Muscle of back (tissue), 11 donors: Measurements from ENCODE around the gene GAS7. TPM values are rescaled to one million over a fixed set of nuclear protein-coding genes. Genes with fewer than 3 reads are reported as not detected.

Source experiments
- DNase-seq, 3 donors: peaks; one replicate each; pipeline versions ENCODE4 v3.0.0 to v3.0.0-alpha.2; 2013
- polyA plus RNA-seq, 10 donors: library from polyadenylated mRNA; unstranded; fragments of 120-200 nt; gene quantifications; one replicate each; pipeline ENCODE4 v1.2.1, GENCODE V29; 2013; ENCODE audit not compliant: insufficient read length in 10 of 10

Gene GAS7
- polyA plus RNA-seq, 10 donors, result 48.7 to 82.8 (median 58.6) TPM

- no peak for DNase-seq
Measured at GRCh38 chr17:10139577-10139976, 58.8 kb downstream of the GAS7 start.

GRCh38 chr17:10136258-10136981 is 62.0 kb downstream of the GAS7 start:
- peak in 1 of 3 donors; percentile 71 for DNase-seq

- DNase-seq, result peak; percentile 75 to 91 (median 81)
Measured at GRCh38 chr17:10135539-10136257, 62.7 kb downstream of the GAS7 start.

- DNase-seq, result no peak
Measured at GRCh38 chr17:10130677-10131076, 67.7 kb downstream of the GAS7 start.

GRCh38 chr17:10130263-10130662 is 68.1 kb downstream of the GAS7 start:
- no peak for DNase-seq

- DNase-seq, result peak; percentile 88 to 95 (median 95)
Measured at GRCh38 chr17:10127819-10128425, 70.5 kb downstream of the GAS7 start.

GRCh38 chr17:10126616-10127501 is 71.5 kb downstream of the GAS7 start:
- DNase-seq, result peak in 2 of 3 donors; percentile 41 to 87

- no peak for DNase-seq
Measured at GRCh38 chr17:10126276-10126615, 72.2 kb downstream of the GAS7 start.

GRCh38 chr17:10125531-10126275 is 72.7 kb downstream of the GAS7 start:
- peak in 2 of 3 donors; percentile 52 to 89 for DNase-seq

- no peak for DNase-seq
Measured at GRCh38 chr17:10123093-10123492, 75.3 kb downstream of the GAS7 start.

- DNase-seq, result peak in 1 of 3 donors; percentile 51
Measured at GRCh38 chr17:10121971-10122707, 76.3 kb downstream of the GAS7 start.

GRCh38 chr17:10120749-10121148 is 77.7 kb downstream of the GAS7 start:
- DNase-seq, result no peak

- DNase-seq, result no peak
Measured at GRCh38 chr17:10120109-10120485, 78.3 kb downstream of the GAS7 start.

GRCh38 chr17:10119203-10120108 is 79.0 kb downstream of the GAS7 start:
- DNase-seq, result peak in 1 of 3 donors; percentile 40

- no peak for DNase-seq
Measured at GRCh38 chr17:10118788-10119130, 79.6 kb downstream of the GAS7 start.

GRCh38 chr17:10117581-10118001 is 80.8 kb downstream of the GAS7 start:
- peak in 1 of 3 donors; percentile 53 for DNase-seq

- peak in 1 of 3 donors; percentile 56 for DNase-seq
Measured at GRCh38 chr17:10116753-10117420, 81.5 kb downstream of the GAS7 start.

GRCh38 chr17:10116267-10116666 is 82.1 kb downstream of the GAS7 start:
- DNase-seq, result no peak

- no peak for DNase-seq
Measured at GRCh38 chr17:10115536-10115932, 82.9 kb downstream of the GAS7 start.
